Lower leg skin (tissue), 4 donors: ENCODE results near the gene ENO4. TPM values are rescaled to one million over a fixed set of nuclear protein-coding genes. Genes with fewer than 3 reads are reported as not detected.

ENCODE experiments used
- DNase-seq, 2 donors: peaks; one replicate each; pipeline ENCODE4 v3.0.0-alpha.2; 2019; ENCODE audit warnings: low spot score in 2 of 2
- H3K4me3 ChIP-seq: fragments of 200-600 bp; sonication (generic); 2 replicates; pipeline ENCODE4 v1.5.1; 2017; ENCODE audit warnings: mild to moderate bottlenecking, low read depth; ENCODE audit not compliant: poor library complexity, severe bottlenecking
- POLR2A ChIP-seq, 2 donors: fragments of 450-650 bp; IDR thresholded peaks; one replicate each; pipeline ENCODE4 v1.6.1; 2016 to 2017; ENCODE audit warnings: antibody characterized with exemption in 2 of 2, mild to moderate bottlenecking in 1 of 2, moderate library complexity in 1 of 2
- WGBS, 2 donors: methylation state at CpG; one replicate each; pipeline ENCODE4 v1.1.5; 2018; 5-methylcytosine and 5-hydroxymethylcytosine counted together
- intact Hi-C: fragments of 100-400 bp; cut with DNase I; formaldehyde crosslinking; loops from one replicate; pipeline ENCODE4 v1.15.0; 2023; ENCODE audit warnings: low total_unique reads
- total RNA-seq, 4 donors: library from RNA; depleted of rRNA; stranded (reverse); fragments of >200 nt; gene quantifications; one replicate each; pipeline ENCODE4 v1.1.0, GENCODE V29; 2016
- TF ChIP-seq, protein P1 (sequence below), 3 donors: fragments of 450-650 bp; IDR thresholded peaks; one replicate each; pipeline ENCODE4 v1.5.1; 2016; ENCODE audit warnings: antibody characterized with exemption in 3 of 3, mild to moderate bottlenecking in 3 of 3, moderate library complexity in 2 of 3

Gene ENO4
- total RNA-seq, 4 donors from 2014 or later = 0.06 to 4.4 TPM; not detected in 2

DNA sequence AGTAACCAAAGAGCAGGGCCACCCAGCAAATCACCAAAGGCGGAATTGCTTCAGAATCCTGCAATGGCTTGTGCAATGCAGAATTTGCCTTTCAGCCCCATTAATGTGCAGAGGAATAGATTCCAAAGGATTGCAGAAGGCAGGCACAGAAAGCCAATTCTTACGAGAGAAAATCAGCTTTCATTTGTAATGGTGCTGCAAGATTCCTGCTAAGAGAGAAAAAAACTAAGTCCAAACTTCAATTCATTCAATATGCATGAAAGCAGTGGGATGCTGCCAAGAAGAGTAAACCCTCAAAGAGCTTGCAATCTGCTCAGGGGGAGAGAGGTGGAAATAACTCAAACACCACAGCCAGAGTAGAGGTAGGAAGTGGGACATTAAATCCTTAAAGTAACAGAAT is 70.4 kb downstream of the ENO4 start:
- no peak overlapping the region for H3K4me3 ChIP-seq
- DNase-seq = no peak
- 48 to 50% methylated on average over 2 of the region's 2 CpGs for WGBS, 2 donors
- TF ChIP-seq, protein P1, sequence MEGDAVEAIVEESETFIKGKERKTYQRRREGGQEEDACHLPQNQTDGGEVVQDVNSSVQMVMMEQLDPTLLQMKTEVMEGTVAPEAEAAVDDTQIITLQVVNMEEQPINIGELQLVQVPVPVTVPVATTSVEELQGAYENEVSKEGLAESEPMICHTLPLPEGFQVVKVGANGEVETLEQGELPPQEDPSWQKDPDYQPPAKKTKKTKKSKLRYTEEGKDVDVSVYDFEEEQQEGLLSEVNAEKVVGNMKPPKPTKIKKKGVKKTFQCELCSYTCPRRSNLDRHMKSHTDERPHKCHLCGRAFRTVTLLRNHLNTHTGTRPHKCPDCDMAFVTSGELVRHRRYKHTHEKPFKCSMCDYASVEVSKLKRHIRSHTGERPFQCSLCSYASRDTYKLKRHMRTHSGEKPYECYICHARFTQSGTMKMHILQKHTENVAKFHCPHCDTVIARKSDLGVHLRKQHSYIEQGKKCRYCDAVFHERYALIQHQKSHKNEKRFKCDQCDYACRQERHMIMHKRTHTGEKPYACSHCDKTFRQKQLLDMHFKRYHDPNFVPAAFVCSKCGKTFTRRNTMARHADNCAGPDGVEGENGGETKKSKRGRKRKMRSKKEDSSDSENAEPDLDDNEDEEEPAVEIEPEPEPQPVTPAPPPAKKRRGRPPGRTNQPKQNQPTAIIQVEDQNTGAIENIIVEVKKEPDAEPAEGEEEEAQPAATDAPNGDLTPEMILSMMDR (IDR thresholded peaks at IDR 0.05) = no peak
- no peak for TF ChIP-seq POLR2A (IDR thresholded peaks at IDR 0.05)
- intact Hi-C loops = no loop called here

DNA sequence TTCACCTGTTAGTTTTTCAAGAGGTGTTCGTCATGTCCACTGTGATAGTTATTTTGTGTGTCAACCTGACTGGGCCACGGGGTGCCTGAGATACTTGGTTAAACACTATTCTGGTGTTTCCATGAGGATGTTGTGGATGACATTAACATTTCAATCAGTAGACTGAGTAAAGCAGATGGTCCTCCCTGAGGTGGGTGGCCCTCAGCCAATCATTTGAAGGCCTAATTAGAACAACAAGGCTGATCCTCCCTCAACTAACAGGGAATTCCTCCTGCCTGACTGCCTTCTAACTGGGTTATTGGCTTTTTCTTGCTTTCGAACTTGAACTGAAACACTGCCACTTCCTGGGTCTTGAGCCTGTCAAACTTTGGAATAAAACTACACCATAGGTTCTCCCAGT is 75.8 kb downstream of the ENO4 start:
- no peak for DNase-seq
- intact Hi-C loops = no loop called here
- TF ChIP-seq, protein P1 (IDR thresholded peaks at IDR 0.05) = no peak
- no peak for TF ChIP-seq POLR2A (IDR thresholded peaks at IDR 0.05)
- H3K4me3 ChIP-seq = no peak overlapping the region
- WGBS, 2 donors = 91 to 95% methylated on average over 3 of the region's 3 CpGs

DNA sequence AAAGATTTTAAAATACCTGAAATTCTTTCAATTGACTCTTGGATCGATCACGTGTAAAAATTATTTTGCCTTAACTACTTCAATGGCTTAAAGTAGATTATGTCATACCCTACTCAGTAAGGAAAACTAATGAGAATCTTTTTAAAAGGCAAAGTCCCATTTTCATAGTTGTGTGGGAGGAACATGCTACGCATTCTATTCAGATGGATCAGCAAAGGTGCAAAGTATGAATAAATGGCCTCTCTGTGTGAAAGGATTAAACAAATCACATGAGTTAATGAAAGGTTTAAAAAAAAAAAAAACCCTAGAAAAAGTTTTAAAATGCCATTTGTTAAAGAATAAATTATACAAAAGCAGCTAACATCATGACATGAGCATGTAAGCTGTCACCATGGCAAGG is 77.1 kb downstream of the ENO4 start:
- no peak overlapping the region for H3K4me3 ChIP-seq
- intact Hi-C loops = no loop called here
- DNase-seq = no peak
- WGBS, 2 donors = 92 to 93% methylated on average over 3 of the region's 3 CpGs
- TF ChIP-seq, protein P1 (IDR thresholded peaks at IDR 0.05) = no peak
- no peak for TF ChIP-seq POLR2A (IDR thresholded peaks at IDR 0.05)

DNA sequence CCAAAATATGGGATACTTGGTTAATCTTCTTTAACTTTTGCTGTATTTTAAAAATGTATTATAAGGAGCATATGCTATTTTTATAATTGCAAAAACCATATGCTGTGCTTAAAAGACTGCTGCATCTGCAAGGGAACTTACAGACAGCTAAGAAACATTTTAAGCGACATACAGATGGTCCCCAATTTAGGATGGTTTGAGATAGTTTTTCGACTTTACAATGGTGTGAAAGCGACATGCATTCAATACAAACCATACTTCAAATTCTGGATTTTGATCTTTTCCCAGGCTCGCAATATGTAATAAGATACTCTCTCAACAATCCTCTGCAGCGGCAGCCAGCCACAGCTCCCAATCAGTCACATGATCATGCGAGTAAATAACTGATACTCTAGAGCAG is 82.5 kb downstream of the ENO4 start:
- no peak overlapping the region for H3K4me3 ChIP-seq
- TF ChIP-seq, protein P1 (IDR thresholded peaks at IDR 0.05) = no peak
- TF ChIP-seq POLR2A (IDR thresholded peaks at IDR 0.05) = no peak
- no peak for DNase-seq
- intact Hi-C loops = no loop called here
- 92 to 94% methylated on average over 6 of the region's 6 CpGs for WGBS, 2 donors

Other genes with a start within 250 kb of the ENO4 start
- gene PNLIPRP2, start 228.5 kb upstream of the ENO4 start, total RNA-seq = under 1 TPM in 1 of 4 donors, not detected in 3; 0.29 TPM
- gene HSPA12A, start 106.9 kb upstream of the ENO4 start, total RNA-seq = 1 to 10 TPM; 6.4 to 9.9 (median 9.5) TPM
- 10 to 100 TPM; 13.7 to 23.1 (median 16.8) TPM for gene SHTN1, start 155.7 kb downstream of the ENO4 start, total RNA-seq